ENCODE results near the gene LIM2.
"Not testable (repeated sequence)": the region's sequence is repeated elsewhere in the genome, so short reads cannot be mapped to it uniquely, and the experiment has no call there.

The LIM2 gene, protein sequence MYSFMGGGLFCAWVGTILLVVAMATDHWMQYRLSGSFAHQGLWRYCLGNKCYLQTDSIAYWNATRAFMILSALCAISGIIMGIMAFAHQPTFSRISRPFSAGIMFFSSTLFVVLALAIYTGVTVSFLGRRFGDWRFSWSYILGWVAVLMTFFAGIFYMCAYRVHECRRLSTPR

DNA sequence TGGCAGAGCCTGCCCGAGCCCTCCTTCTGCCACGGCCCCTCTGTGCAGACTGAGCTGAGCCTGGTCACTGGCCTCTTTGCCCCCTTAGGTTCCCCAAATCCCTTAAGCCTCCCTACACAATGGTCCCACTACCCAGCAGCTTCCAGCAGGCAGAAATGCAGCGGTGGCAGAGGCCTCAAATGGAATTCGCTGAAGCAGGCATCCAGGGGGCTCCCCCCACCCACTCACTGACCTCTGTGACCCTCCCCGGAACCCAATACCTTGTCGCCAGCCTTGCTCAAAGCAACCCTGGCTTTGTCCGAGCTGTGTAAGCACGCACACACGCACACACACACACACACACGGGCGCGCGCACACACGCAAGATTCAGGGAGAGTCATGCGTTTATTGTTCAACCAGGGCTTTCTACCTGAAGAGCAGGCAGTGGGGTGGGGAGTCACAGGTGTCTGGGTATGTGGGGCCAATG lies at the start of gene LIM2:
Gene LIM2 (minus strand): TSS at position 51 of the 466 bp plus-strand sequence. CDS start 531 bp downstream, outside the sequence.
- DNase-seq = no peak
- in situ Hi-C loops (cut with HindIII; ENCODE audit: low pct_ligation_motif_present, low pct_unique_long_range_greater_than_20kb, low sequenced_read_pairs) = no loop called here

DNA sequence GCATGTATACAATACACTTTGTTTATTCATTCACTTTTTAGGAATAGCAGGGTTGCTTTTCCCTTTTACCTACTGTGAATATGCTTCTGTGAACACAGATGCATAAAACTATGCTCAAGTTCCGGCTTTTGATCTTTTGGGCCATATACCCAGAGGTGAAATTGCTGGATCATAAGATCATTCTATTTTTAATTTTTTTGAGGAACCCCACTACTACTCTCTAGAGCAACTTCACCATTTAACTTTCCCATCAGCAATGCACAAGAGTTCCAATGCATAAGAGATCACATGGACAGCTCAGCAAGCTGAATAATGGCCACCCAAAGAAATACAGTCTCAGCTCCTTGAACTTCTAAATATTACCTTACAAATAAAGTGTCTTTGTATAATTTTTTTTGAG lies 46.7 kb upstream of the LIM2 start:
- DNase-seq = no peak
- in situ Hi-C loops (cut with HindIII; ENCODE audit: low pct_ligation_motif_present, low pct_unique_long_range_greater_than_20kb, low sequenced_read_pairs) = no loop called here

DNA sequence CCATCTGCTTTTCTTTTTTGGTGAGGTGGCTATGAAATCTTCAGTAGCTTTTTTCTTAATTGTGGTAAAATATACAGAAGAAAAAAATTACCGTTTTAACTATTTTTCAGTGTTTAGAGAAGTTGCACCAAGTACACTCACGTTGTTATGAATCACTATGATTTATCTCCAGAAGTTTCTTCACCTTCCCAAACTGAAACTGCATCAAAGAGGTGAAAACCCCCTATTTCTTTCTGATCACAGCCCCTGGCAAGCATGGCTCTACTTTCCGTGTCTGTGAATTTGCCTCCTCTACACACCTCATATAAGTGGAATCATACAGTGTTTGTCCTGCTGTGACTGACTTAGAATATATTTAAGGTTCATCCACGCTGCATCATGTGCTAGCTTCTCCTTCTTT lies 45.3 kb upstream of the LIM2 start:
- in situ Hi-C loops (cut with HindIII; ENCODE audit: low pct_ligation_motif_present, low pct_unique_long_range_greater_than_20kb, low sequenced_read_pairs) = no loop called here
- no peak for DNase-seq

DNA sequence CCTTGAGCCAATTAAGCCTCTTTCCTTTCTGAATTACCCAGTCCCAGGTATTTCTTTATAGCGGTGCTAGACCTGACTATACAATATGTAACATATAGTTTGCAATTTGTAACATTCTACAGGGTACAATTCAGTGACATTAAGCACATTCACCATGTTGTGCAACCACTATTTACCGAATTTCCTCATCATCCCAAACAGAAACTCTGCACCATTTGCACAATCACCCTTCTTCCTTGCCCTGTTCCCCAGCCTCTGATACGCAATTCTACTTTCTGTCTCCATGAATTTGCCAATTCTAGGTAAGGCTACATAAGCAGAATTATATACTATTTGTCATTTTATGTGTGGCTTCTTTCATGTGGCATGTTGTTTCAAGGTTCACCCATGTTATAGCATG lies 43.4 kb upstream of the LIM2 start:
- DNase-seq = no peak
- in situ Hi-C loops (cut with HindIII; ENCODE audit: low pct_ligation_motif_present, low pct_unique_long_range_greater_than_20kb, low sequenced_read_pairs) = no loop called here

DNA sequence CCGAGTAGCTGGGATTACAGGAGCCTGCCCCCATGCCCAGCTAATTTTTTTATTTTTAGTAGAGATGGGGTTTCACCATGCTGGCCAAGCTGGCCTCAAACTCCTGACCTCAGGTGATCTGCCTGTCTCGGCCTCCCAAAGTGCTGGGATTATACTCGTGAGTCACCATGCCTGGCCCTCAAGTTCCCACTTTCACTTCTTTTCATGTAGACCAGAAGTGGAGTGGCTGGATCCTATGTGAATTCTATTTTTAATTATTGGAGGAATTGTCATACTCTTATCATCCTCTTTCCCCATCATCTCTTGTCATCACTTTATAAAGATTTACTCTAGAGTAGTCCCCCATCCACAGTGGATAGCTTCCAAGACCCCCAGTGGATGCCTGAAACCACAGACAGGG lies 42.4 kb upstream of the LIM2 start:
- in situ Hi-C loops (cut with HindIII; ENCODE audit: low pct_ligation_motif_present, low pct_unique_long_range_greater_than_20kb, low sequenced_read_pairs) = no loop called here
- no peak for DNase-seq

DNA sequence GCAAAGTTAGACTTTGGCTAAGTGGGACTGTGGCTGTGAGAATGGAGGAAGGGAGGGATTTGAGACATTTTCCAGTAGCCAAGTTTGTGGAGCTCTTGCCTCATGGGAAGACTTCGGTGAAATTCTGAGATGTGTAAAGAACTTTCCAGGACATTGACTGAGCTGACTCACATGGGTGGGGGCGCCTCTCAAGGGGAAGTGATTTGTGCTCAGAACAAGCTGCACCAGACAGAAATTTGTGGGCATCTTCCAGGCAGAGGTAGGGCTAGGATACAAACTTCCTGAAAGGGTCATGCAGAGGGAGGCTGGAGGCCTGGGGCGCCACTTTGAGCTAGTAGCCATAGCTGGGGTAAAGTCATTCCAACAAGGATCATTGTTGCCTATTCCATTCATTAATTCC lies 39.4 kb upstream of the LIM2 start:
- no peak for DNase-seq

DNA sequence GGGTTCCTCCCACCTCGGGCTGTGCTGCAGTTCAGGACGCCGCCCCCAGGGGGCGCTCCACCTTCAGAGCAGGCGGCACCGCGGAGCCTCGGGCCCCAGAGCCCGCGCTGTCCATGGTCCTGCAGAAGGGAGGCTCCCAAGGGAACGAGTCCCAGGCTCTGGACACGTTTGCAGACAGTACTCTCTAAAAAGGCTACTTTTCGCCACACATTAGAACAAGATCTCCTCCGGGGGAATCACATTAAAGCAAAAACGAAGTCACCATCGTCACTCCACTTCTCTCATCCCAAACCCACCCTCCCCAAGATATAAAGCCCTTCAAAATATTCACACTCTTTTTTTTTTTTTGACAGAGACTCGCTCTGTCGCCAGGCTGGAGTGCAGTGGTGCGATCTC lies 34.3 kb upstream of the LIM2 start:
- in situ Hi-C loops (cut with HindIII; ENCODE audit: low pct_ligation_motif_present, low pct_unique_long_range_greater_than_20kb, low sequenced_read_pairs) = no loop called here
- DNase-seq = peak; percentile 77

More for the DNA sequence above, 39.4 kb upstream of the LIM2 start:
- in situ Hi-C loops (cut with HindIII; ENCODE audit: low pct_ligation_motif_present, low pct_unique_long_range_greater_than_20kb, low sequenced_read_pairs) = no loop called here

DNA sequence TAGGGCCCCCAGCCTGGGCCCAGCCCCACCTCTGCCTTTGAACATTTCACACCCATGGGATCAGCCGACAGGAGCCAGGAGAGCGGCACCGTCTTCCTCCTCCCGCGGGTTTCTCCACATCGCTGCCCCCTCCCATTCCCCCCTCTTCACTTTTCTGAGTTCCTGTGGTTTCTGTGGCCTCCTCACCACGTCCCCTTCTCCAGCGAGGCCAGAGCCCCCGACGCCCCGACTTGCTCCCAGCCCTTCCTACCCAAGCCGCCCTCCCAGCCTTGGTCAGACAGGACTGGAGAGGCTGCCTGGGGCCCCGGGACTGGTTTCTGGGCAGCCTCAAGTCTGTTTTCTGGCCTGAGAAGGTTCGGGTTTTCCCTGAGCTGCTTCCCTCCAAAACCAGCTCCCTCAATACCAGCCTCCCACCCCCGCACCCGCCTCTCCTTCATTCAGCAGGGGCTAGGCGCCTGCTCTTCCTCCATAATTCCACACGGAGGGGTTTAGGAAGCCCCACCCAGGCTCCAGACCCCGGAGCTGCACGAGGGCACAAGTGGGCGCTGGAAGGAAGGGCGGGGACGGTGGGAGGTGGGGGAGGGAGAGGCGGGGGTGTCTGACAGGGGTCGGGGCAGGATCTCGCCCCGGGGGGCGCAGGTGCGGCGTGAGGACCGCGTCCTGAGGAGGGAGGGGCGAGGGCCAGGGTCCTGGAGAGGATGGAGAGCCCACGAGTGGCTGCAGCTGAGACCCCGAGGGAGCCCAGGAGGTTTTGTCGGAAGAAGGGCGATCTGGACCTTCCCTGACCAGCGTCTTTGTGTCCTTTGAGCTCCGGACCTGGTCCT lies 33.7 kb upstream of the LIM2 start:
- no peak for DNase-seq
- in situ Hi-C loops (cut with HindIII; ENCODE audit: low pct_ligation_motif_present, low pct_unique_long_range_greater_than_20kb, low sequenced_read_pairs) = no loop called here

DNA sequence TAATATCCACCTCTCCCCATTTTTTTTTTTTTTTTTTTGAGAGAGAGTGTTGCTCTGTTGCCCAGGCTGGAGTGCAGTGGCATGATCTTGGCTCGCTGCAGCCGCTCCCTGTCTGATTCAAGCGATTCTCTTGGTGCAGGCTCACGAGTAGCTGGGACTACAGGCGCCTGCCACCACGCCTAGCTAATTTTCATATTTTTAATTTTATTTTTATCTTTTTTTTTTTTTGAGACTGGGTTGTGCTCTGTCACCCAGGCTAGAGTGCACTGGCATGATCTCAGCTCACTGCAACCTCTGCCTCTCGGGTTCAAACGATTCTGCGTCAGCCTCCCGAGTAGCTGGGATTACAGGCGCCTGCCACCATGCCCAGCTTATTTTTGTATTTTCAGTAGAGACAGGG lies 32.7 kb upstream of the LIM2 start:
- in situ Hi-C loops (cut with HindIII; ENCODE audit: low pct_ligation_motif_present, low pct_unique_long_range_greater_than_20kb, low sequenced_read_pairs); DNase-seq: not testable (repeated sequence)

DNA sequence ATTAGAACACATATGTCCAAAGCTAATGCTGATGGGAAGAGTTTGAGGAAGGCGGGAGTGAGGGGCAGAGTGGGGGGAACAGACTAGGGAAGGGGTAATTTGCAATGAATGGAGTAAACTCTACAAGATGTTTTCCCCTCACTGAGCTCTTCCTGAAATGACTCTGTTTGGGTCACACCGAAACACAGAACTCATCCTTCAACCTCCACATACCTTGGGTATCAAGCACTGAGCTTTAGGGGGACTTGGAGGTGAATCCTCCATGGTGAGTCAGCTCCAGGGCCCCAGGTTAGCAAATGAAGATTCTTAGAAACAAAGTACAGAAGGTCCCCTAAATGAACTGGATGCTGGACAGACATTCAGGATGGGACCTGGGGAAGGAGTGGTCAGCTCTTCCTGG lies 30.9 kb upstream of the LIM2 start:
- DNase-seq = no peak
- in situ Hi-C loops (cut with HindIII; ENCODE audit: low pct_ligation_motif_present, low pct_unique_long_range_greater_than_20kb, low sequenced_read_pairs) = no loop called here

DNA sequence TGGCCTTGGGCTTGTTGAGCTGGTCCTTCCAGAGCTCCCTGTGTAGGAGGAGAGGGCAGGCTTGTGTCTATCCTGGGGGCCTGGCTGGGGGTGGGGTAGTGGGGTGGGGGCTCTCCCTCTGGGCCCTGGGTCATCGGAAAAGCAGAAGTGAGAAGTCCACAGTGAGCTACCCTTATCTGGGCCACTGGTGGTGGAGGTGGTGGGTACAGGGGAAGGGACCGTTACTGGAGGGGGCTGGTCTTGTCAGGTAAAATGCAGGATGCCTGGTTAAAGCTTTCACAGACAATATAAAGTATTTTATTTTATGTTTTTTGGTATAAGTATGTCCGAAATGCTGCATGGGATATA lies 30.0 kb upstream of the LIM2 start:
- DNase-seq = no peak
- in situ Hi-C loops (cut with HindIII; ENCODE audit: low pct_ligation_motif_present, low pct_unique_long_range_greater_than_20kb, low sequenced_read_pairs) = no loop called here

DNA sequence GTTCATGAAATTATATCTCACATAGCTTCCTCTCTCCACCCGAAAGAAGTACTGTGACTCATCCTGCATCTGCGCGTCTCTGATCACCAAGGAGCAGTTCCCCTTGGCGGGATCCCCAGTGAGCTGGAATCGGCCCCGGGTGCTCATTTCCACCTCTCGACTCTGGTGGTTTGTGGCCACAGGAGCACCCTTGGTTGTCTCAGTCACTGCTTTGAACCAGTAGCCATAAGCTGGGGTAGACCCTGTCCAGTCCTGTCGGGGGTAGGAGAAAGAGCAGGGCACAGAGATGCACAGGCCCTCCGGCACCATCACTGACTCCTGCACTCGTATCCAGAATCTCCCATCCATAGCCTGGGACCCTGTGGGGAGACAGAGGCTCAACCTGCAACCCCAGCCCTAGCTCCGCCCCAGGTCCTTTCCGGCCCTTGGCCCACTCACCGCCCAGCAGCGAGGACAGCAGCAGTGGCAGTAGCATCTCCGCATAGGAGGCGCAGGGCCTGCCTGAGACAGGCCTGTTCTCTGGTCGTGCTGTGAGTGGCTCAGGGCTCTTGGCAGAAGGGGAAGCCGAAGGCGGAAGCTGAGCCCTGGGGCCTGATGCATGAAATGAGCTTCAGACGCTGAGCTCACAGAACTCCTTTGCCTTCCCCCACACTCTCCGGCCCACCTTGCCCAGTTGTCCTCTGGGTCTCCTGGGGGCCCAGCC lies 29.5 kb upstream of the LIM2 start, which contains the start of gene SIGLEC10:
Gene SIGLEC10 (minus strand): TSS at position 536 of the 703 bp plus-strand sequence. CDS start 61 bp downstream, at position 475.
- no peak for DNase-seq
- in situ Hi-C loops (cut with HindIII; ENCODE audit: low pct_ligation_motif_present, low pct_unique_long_range_greater_than_20kb, low sequenced_read_pairs) = no loop called here

DNA sequence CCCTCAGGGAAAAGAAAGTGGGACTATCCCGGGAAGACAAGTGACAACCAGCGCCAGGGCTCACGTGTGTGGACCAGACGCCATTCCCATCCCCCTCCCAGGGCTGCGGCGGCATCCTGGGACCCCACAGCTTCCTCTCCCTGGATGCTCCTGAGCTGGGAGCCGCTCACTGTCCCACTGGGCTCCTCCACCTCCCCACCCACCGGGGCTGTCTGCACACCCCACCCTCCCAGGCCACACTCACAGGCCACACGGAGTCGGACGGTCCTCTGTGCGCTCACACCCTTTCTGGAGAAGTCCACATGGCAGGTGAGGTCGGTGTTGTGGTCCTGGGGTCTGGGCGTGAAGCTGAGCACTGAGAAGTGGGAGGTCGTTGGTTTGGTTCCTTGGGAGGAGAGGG lies 28.6 kb upstream of the LIM2 start:
- in situ Hi-C loops (cut with HindIII; ENCODE audit: low pct_ligation_motif_present, low pct_unique_long_range_greater_than_20kb, low sequenced_read_pairs); DNase-seq: not testable (repeated sequence)

DNA sequence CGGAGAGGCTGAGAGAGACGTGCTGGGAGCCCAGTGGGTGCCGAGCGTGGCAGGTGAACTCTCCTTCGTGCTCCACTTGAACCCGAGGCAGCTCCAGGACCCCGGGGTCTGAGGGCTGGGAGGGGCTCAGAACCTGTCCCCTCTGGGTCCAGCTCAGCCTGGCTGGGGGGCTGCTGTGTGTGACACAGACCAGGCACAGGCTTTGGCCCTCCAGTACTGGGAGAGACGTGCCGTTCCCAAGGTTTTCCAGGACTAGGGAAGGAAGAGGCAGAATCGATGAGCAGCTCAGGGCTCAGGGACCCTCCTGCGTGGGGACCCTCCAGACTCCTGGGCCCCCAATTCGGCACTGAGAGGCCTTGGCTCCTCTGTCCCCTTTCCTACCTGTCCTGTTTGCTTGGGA lies 27.4 kb upstream of the LIM2 start:
- no peak for DNase-seq
- in situ Hi-C loops (cut with HindIII; ENCODE audit: low pct_ligation_motif_present, low pct_unique_long_range_greater_than_20kb, low sequenced_read_pairs) = no loop called here

DNA sequence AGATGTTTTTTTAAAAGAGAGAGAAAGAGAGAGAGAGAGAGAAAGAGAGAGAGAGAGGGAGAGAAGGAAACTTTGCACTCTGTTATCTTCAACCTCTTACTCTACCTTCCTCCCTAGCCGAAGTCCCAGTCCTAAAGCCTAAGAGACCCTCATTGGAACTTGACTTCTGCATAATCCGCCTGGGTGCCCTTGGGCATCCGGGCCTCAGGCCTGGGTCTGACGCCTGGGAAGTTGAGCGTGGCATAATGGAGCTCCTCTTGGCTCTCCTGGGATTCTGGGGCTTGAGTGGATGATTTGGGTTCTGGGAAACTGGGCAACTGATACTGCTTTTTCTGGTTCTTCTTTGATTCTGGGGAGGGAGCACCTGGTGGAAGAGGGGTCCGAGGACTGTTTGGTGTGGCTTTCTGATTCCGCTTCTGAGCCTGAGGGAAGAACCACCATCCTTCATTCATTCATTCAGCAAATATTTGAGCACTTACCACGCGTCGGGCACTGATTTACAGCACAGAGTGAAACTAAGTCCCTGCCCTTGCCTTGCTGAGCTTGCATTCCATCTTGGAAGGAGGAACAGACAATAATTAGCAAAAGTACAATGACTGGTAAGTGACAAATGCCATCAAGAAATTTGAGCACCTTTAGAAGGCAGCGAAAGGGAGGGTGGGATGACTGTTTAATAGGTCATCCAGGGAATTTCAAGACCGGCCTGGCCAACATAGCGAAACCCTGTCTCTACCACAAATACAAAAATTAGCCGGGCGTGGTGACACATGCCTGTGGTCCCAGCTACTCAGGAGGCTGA lies 23.4 kb upstream of the LIM2 start:
- DNase-seq = no peak
- in situ Hi-C loops (cut with HindIII; ENCODE audit: low pct_ligation_motif_present, low pct_unique_long_range_greater_than_20kb, low sequenced_read_pairs) = no loop called here

DNA sequence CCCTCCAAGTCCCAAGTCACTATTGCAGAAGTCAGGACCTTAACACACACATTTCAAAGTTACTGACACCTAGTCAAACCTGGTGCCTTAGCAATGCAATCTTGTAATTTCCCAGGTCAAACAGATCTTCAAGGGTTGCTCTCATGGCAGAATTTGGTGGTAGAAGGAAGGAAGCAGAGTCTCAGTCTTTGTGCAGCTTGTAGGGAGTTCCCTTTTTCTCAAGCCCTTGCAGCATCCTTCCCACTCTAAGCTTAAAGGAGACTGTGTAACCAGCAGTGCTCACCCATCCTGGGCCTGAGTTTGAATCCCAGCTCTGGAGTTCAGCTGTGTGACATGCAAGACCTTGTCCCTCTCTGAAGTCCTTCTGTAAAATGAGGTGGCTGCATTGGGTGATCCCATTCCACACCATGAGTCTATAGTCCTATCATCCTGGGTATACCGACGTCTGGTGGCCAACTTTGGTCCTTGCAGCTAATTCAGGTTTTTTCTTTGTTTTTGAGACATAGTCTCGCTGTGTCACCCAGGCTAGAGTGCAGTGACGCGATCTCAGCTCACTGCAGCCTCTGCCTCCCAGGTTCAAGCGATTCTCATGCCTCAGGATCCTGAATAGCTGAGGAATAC lies 19.8 kb upstream of the LIM2 start:
- in situ Hi-C loops (cut with HindIII; ENCODE audit: low pct_ligation_motif_present, low pct_unique_long_range_greater_than_20kb, low sequenced_read_pairs) = no loop called here
- no peak for DNase-seq

DNA sequence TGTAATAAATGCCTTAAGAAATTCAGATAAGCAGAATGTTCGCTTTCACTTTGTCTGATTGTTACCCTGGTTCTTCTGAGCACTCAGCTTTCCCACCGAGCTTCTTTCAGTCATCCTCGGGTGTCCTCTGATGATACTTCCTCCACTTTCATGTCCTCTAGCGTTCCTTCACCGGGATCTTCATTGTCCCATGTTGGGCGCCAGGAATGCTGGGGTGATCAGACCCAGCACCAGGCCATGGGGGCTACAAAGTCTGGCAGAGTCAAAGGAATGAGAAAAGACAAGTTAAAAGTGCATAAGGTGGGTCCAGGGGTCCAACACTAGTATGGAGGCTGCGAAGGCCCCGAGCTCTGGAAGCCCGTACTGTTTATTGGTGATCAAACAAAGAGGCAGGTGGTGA lies 14.3 kb upstream of the LIM2 start:
- in situ Hi-C loops (cut with HindIII; ENCODE audit: low pct_ligation_motif_present, low pct_unique_long_range_greater_than_20kb, low sequenced_read_pairs) = no loop called here
- no peak for DNase-seq

DNA sequence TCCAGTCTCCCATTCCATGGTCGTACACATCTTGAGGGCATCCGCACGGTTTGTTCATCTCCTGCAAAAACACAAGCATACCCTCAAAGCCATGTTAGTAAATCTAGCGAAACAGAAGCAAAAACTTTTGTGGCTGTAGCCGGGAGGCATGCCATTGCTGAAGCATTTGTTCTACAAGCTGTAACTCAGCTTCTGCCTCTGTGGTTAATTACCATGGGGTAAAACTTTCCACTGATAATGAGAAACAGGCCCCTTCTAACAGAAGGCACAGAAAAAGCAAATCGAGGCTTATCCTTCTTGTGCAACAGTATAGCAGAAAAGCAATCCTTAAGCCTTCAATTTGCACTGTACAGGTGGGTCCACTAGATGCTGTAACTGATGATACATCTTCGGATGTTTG lies 12.2 kb upstream of the LIM2 start:
- DNase-seq; in situ Hi-C loops (cut with HindIII; ENCODE audit: low pct_ligation_motif_present, low pct_unique_long_range_greater_than_20kb, low sequenced_read_pairs): not testable (repeated sequence)
